Ascending aorta (tissue), 2 donors: Measurements from ENCODE around the gene RAP1GAP2. TPM values are rescaled to one million over a fixed set of nuclear protein-coding genes. Genes with fewer than 3 reads are reported as not detected.

Source experiments
- DNase-seq, 2 donors: peaks; one replicate each; pipeline ENCODE4 v3.0.0-alpha.2; 2019; ENCODE audit warnings: low spot score in 2 of 2
- H3K27ac ChIP-seq, 2 donors: fragments of 200-600 bp; sonication (generic); one replicate each; pipeline ENCODE4 v1.5.1; 2016 to 2017; ENCODE audit warnings: mild to moderate bottlenecking in 1 of 2
- H3K27me3 ChIP-seq: fragments of 200-600 bp; sonication (generic); one replicate; pipeline ENCODE4 v1.5.1; 2017
- H3K36me3 ChIP-seq, 2 donors: fragments of 200-600 bp; sonication (generic); one replicate each; pipeline ENCODE4 v1.5.1; 2016
- H3K4me1 ChIP-seq, 2 donors: fragments of 200-600 bp; sonication (generic); one replicate each; pipeline ENCODE4 v1.5.1; 2016 to 2017; ENCODE audit warnings: mild to moderate bottlenecking in 1 of 2
- H3K4me3 ChIP-seq, 2 donors: fragments of 200-600 bp; sonication (generic); one replicate each; pipeline ENCODE4 v1.5.1; 2016 to 2017; ENCODE audit warnings: mild to moderate bottlenecking in 1 of 2
- H3K9me3 ChIP-seq, 2 donors: fragments of 200-600 bp; sonication (generic); one replicate each; pipeline ENCODE4 v1.5.1; 2016
- intact Hi-C: fragments of 100-400 bp; cut with DNase I; formaldehyde crosslinking; loops from one replicate; pipeline ENCODE4 v1.15.1; 2023
- total RNA-seq: library from RNA; depleted of rRNA; stranded (reverse); fragments of >200 nt; gene quantifications from one replicate; pipeline ENCODE4 v1.1.0, GENCODE V29; 2016
- TF ChIP-seq, protein P1 (sequence below), 3 experiments: fragments of 200-600 bp in 2 of 3; fragments of 450-650 bp in 1 of 3; sonication (generic) in 2 of 3; IDR thresholded peaks; one replicate each; pipeline ENCODE4 v1.5.1; 2016 to 2019; ENCODE audit warnings: antibody characterized with exemption in 3 of 3, mild to moderate bottlenecking in 1 of 3, moderate library complexity in 1 of 3

The RAP1GAP2 gene
- total RNA-seq, 1 donor from 2014 or later = 1.6 TPM

DNA sequence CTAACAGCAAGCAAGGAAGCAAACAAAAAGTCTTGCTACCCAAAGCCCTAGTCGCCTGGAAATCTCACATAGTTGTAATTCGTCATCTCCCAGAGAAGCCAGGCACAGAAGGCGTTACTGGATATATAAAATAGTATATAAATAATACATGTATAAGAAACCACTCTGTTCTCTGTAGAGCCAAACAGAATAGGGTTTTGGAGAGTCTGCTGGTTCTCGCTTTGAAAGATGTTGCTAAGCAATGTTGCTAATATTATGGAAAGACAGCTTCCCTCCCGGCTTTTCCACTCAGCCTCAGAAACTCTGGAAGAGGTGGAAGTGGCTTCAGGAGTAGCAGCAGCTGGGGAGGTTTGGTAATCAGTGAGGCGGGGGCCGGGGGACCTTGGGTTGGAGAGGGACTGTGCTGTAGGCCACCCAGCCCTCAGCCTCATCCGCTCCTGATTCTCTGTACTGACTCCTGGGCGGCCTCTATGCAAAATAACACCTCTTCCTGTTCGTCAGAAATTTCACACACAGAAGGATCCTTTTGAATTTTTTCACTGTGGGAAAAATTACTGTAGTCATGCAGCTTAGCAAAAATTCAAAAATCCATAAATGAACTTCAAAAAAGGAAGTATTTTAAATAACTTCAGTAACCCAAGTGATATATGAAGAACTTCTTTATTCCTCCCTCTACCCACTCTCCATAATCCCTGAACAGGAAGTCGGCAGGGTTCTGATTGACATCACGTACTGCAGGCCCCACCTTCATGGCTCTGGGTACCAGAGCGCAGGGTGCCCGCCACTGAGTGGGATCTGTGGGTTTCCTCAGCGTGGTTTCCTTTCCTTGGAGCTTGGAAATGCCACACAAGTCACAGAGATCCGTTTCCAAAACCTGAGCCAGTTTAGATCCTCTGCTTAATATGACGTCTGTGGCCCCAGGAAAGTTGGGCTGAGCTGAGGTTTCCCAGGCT is 51.4 kb downstream of the RAP1GAP2 start:
- no peak for DNase-seq
- H3K27me3 ChIP-seq = no peaks in the 10 kb centered on the region
- no peaks in the 10 kb centered on the region for H3K4me1 ChIP-seq
- H3K36me3 ChIP-seq = no peaks in the 10 kb centered on the region
- TF ChIP-seq, protein P1, sequence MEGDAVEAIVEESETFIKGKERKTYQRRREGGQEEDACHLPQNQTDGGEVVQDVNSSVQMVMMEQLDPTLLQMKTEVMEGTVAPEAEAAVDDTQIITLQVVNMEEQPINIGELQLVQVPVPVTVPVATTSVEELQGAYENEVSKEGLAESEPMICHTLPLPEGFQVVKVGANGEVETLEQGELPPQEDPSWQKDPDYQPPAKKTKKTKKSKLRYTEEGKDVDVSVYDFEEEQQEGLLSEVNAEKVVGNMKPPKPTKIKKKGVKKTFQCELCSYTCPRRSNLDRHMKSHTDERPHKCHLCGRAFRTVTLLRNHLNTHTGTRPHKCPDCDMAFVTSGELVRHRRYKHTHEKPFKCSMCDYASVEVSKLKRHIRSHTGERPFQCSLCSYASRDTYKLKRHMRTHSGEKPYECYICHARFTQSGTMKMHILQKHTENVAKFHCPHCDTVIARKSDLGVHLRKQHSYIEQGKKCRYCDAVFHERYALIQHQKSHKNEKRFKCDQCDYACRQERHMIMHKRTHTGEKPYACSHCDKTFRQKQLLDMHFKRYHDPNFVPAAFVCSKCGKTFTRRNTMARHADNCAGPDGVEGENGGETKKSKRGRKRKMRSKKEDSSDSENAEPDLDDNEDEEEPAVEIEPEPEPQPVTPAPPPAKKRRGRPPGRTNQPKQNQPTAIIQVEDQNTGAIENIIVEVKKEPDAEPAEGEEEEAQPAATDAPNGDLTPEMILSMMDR (IDR thresholded peaks at IDR 0.05) = no peak
- no peaks in the 10 kb centered on the region for H3K9me3 ChIP-seq
- no peak overlapping the region for H3K27ac ChIP-seq
- no peak overlapping the region for H3K4me3 ChIP-seq
- intact Hi-C loops = no loop called here

DNA sequence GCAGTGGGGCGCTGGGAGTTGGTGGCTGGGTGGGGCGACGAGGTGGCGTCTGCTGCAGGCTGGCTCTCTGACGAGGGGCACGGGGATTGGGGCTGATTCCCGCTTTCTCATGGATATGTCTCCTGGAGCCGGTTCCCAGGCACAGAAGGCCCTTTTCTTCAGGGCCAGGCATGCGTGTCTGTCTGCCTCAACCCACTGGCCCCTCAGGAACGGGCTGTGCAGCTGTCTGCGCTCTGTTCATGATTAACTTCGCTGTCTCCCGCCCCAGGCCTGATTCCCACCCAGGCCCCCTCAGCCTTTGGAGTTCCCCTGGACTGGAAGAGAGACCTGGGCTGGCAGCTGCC is 53.1 kb downstream of the RAP1GAP2 start:
- intact Hi-C loops = no loop called here
- no peak for DNase-seq
- Histone ChIP-seq H3K27ac (peak overlapping the region in 1 of 2 donors; percentile 22), H3K4me3 (no peak overlapping the region), H3K9me3 (no peaks in the 10 kb centered on the region), H3K4me1 (peaks cover 3 to 4% of the 10 kb centered on the region in 2 donors), H3K36me3 (no peaks in the 10 kb centered on the region), H3K27me3 (no peaks in the 10 kb centered on the region)
- TF ChIP-seq, protein P1 (IDR thresholded peaks at IDR 0.05) = no peak

DNA sequence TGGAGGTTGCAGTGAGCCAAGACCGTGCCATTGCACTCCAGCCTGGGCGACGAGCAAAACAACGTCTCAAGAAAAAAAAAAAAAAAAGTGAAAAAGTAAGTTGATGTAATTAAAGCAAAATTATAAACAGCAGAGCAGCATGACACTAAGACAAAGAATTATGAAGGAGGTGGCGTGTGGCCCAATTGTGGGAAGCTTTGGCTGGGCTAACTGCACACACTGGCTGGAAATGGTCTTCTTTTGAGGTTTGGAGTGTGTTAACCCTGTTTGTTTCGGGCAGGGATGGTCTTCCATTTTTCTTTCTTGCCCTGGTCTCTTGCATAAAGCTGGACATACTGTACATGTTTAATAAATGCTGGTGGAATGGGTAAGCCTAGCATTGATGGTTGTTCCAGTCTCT is 54.8 kb downstream of the RAP1GAP2 start:
- Histone ChIP-seq H3K27me3 (no peaks in the 10 kb centered on the region), H3K4me1 (peaks cover 10 to 13% of the 10 kb centered on the region in 2 donors), H3K27ac (no peak overlapping the region), H3K4me3 (no peak overlapping the region), H3K36me3 (no peaks in the 10 kb centered on the region), H3K9me3 (no peaks in the 10 kb centered on the region)
- TF ChIP-seq, protein P1 (IDR thresholded peaks at IDR 0.05) = no peak
- no peak for DNase-seq
- intact Hi-C loops = no loop called here

DNA sequence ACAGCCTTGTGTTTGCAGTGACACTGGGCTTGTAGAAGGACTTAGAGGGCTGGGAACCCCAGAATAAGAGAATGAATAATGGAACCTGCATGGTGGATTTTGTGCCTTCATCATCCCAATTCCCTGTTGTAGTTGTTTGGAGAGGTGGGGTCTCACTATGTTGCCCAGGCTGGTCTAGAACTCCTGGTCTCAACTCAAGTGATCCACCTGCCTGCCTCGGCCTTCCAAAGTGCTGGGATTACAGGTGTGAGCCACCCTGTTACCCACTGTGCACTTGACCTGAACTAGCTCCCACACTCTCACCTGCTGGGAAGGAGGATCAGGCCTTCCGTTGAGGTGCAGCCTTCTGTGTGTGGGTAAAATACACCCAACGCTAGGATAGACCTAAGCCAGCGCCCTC is 55.4 kb downstream of the RAP1GAP2 start:
- H3K27ac ChIP-seq = no peak overlapping the region
- H3K36me3 ChIP-seq = no peaks in the 10 kb centered on the region
- H3K4me3 ChIP-seq = no peak overlapping the region
- H3K4me1 ChIP-seq = peaks cover 10 to 13% of the 10 kb centered on the region in 2 donors
- TF ChIP-seq, protein P1 (IDR thresholded peaks at IDR 0.05) = no peak
- no peaks in the 10 kb centered on the region for H3K27me3 ChIP-seq
- intact Hi-C loops = loop anchor here (2.0 kb wide), 2 partner anchors 131 to 153 kb away; no protein-coding TSS in a partner anchor
- no peak for DNase-seq
- no peaks in the 10 kb centered on the region for H3K9me3 ChIP-seq

DNA sequence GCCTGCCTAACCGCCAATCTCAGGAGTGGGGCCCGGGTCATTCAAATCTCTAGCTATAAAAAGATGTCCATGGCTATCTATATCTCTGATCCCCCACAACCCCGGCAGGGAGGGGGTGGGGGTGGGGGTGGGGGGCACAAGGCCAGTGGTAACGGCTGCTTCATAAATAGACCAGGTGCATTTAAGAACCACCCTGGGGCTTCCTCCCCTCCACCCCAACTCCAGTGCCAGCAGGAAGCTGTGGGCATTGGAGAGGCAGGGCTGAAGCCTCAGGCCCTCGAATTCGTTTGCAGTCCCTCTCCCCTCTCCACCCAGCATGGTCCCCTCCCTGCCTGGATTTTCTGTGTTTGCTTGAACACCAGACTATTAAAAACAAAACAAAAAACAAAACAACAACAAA is 56.0 kb downstream of the RAP1GAP2 start:
- intact Hi-C loops = loop anchor here (2.0 kb wide), 2 partner anchors 131 to 153 kb away; no protein-coding TSS in a partner anchor
- H3K9me3 ChIP-seq = no peaks in the 10 kb centered on the region
- peak overlapping the region; percentile 79 to 82 for H3K27ac ChIP-seq
- H3K36me3 ChIP-seq = no peaks in the 10 kb centered on the region
- no peak for DNase-seq
- no peaks in the 10 kb centered on the region for H3K27me3 ChIP-seq
- H3K4me3 ChIP-seq = no peak overlapping the region
- TF ChIP-seq, protein P1 (IDR thresholded peaks at IDR 0.05) = no peak
- peaks cover 10 to 13% of the 10 kb centered on the region in 2 donors for H3K4me1 ChIP-seq
